KMS-11 (cell line): ENCODE results near the gene OR8B3.

ENCODE experiments used
- H2AFZ ChIP-seq: fragments of 200-600 bp; sonication (generic); 2 replicates; pipeline ENCODE4 v1.6.1; 2016; ENCODE audit warnings: antibody characterized with exemption, mixed run types, low read depth
- H3K27ac ChIP-seq: fragments of 200-600 bp; sonication (generic); 2 replicates; pipeline ENCODE4 v1.6.1; 2016; ENCODE audit warnings: mild to moderate bottlenecking, mixed run types
- H3K27me3 ChIP-seq: fragments of 200-600 bp; sonication (generic); 2 replicates; pipeline ENCODE4 v1.6.1; 2017; ENCODE audit warnings: mild to moderate bottlenecking, low read depth, mixed run types, moderate library complexity; ENCODE audit not compliant: insufficient read depth
- H3K36me3 ChIP-seq: fragments of 200-600 bp; sonication (generic); 2 replicates; pipeline ENCODE4 v1.6.1; 2017; ENCODE audit warnings: mild to moderate bottlenecking, mixed run types; ENCODE audit not compliant: insufficient read depth
- H3K4me1 ChIP-seq: fragments of 200-600 bp; sonication (generic); 2 replicates; pipeline ENCODE4 v1.6.1; 2016; ENCODE audit warnings: mild to moderate bottlenecking, low read depth, mixed run types; ENCODE audit not compliant: poor library complexity, severe bottlenecking
- H3K4me2 ChIP-seq: fragments of 200-600 bp; sonication (generic); 2 replicates; pipeline ENCODE4 v1.7.0; 2016; ENCODE audit warnings: mild to moderate bottlenecking, mixed run types
- H3K4me3 ChIP-seq: fragments of 200-600 bp; sonication (generic); IDR thresholded peaks from 2 replicates; pipeline ENCODE4 v1.6.1; 2017; ENCODE audit warnings: low read depth, low read length, mixed read lengths; ENCODE audit not compliant: insufficient read depth
- H3K79me2 ChIP-seq: fragments of 200-600 bp; sonication (generic); 2 replicates; pipeline ENCODE4 v1.6.1; 2016; ENCODE audit warnings: low read depth, mixed run types; ENCODE audit not compliant: insufficient read depth
- H3K9ac ChIP-seq: fragments of 200-600 bp; sonication (generic); 2 replicates; pipeline ENCODE4 v1.6.1; 2016; ENCODE audit warnings: mild to moderate bottlenecking, mixed run types
- H4K20me1 ChIP-seq: fragments of 200-600 bp; sonication (generic); 2 replicates; pipeline ENCODE4 v1.6.1; 2016; ENCODE audit warnings: mild to moderate bottlenecking, mixed run types; ENCODE audit not compliant: insufficient read depth
- TF ChIP-seq, protein P1 (sequence below): fragments of 200-600 bp; sonication (generic); conservative IDR thresholded peaks from 2 replicates; pipeline ENCODE4 v1.6.1; 2017; ENCODE audit warnings: low read depth, mild to moderate bottlenecking, antibody characterized with exemption, low read length, moderate library complexity, mixed read lengths

The OR8B3 gene, protein sequence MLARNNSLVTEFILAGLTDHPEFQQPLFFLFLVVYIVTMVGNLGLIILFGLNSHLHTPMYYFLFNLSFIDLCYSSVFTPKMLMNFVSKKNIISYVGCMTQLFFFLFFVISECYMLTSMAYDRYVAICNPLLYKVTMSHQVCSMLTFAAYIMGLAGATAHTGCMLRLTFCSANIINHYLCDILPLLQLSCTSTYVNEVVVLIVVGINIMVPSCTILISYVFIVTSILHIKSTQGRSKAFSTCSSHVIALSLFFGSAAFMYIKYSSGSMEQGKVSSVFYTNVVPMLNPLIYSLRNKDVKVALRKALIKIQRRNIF

DNA sequence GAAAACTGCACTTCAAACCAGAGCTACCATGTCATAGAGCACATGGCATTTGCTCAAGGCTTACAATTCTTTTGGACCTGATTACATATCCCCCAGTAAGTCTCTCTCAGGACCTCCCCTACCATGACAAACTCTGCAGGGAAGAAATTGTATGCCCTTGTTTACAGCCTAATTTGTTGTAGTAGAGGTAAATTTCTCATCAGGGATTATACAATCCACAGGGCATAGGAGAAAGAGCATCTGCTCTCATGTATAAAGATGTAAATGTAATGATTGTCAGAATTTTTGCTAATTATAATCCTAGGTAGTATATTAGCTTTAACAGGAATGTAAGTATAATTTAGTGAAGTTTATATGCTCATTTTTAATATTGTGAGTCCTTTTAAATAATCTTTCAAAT, at the start of gene OR8B3:
Gene OR8B3 (minus strand): TSS at position 101 of the 400 bp plus-strand sequence. CDS start 1,673 bp downstream, outside the sequence.
- H3K36me3 ChIP-seq = no peaks in the 10 kb centered on the region
- TF ChIP-seq, protein P1, sequence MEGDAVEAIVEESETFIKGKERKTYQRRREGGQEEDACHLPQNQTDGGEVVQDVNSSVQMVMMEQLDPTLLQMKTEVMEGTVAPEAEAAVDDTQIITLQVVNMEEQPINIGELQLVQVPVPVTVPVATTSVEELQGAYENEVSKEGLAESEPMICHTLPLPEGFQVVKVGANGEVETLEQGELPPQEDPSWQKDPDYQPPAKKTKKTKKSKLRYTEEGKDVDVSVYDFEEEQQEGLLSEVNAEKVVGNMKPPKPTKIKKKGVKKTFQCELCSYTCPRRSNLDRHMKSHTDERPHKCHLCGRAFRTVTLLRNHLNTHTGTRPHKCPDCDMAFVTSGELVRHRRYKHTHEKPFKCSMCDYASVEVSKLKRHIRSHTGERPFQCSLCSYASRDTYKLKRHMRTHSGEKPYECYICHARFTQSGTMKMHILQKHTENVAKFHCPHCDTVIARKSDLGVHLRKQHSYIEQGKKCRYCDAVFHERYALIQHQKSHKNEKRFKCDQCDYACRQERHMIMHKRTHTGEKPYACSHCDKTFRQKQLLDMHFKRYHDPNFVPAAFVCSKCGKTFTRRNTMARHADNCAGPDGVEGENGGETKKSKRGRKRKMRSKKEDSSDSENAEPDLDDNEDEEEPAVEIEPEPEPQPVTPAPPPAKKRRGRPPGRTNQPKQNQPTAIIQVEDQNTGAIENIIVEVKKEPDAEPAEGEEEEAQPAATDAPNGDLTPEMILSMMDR = no peak
- H2AFZ ChIP-seq = no peak within 1 kb of the TSS
- no peaks in the 10 kb centered on the region for H3K4me1 ChIP-seq
- no peaks in the 10 kb centered on the region for H4K20me1 ChIP-seq
- H3K4me2 ChIP-seq = no peak within 1 kb of the TSS
- H3K9ac ChIP-seq = no peak within 1 kb of the TSS
- no peaks in the 10 kb centered on the region for H3K79me2 ChIP-seq
- no peak within 1 kb of the TSS for H3K4me3 ChIP-seq
- no peak within 1 kb of the TSS for H3K27ac ChIP-seq
- no peaks in the 10 kb centered on the region for H3K27me3 ChIP-seq

DNA sequence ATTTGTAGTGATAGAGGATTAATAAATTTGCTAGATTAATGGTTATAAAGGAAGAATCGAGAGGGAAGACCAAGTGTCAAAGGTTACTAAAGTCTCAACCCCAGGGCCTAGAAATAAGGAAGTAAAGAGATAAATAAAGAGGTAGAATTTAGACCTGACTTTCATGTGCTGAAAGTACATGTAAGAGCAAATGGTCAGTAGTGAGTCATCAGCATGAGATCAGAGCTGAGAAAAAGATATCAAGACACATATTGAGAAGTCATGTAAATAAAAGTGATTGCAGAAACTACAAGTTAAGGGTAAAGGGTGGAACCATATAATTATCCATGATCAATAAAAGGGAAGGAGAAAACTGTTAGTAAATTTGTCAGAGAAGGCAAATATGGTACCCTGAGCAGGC, 48.1 kb upstream of the OR8B3 start:
- H3K79me2 ChIP-seq = no peaks in the 10 kb centered on the region
- TF ChIP-seq, protein P1 = no peak
- no peaks in the 10 kb centered on the region for H4K20me1 ChIP-seq
- H3K27me3 ChIP-seq = no peaks in the 10 kb centered on the region
- no peak overlapping the region for H3K4me3 ChIP-seq
- H3K27ac ChIP-seq = no peak overlapping the region
- H3K4me2 ChIP-seq = no peak overlapping the region
- H3K4me1 ChIP-seq = no peaks in the 10 kb centered on the region
- H2AFZ ChIP-seq = no peak overlapping the region
- no peak overlapping the region for H3K9ac ChIP-seq
- no peaks in the 10 kb centered on the region for H3K36me3 ChIP-seq

DNA sequence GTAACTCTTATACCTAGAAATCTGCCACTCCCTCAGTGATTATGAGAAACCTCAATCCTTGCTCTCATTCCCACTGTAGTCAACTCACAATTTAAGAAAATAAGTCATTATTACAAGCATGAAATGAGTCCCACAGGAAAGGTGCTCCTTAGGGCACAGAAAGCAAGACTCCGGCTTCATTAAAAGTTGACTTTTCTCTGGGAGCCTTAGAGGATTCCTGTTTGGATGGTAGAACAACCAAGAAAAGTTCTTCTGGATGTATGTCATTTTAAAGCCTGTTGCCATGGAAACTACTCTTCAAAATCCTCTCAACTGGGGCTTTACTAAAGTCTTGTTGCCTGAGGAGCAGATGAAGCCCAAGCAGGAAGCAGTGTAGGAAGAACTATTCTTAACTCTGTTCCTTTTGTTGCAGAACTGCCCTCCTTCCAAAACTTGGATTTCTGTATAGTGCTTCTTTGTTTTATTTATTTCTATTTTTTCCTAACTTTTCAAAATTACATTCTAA, 46.9 kb upstream of the OR8B3 start, which contains the start of gene OR8B8:
Gene OR8B8 (minus strand): TSS at position 51 of the 505 bp plus-strand sequence. CDS start 4,611 bp downstream, outside the sequence.
- no peak within 1 kb of the TSS for H2AFZ ChIP-seq

DNA sequence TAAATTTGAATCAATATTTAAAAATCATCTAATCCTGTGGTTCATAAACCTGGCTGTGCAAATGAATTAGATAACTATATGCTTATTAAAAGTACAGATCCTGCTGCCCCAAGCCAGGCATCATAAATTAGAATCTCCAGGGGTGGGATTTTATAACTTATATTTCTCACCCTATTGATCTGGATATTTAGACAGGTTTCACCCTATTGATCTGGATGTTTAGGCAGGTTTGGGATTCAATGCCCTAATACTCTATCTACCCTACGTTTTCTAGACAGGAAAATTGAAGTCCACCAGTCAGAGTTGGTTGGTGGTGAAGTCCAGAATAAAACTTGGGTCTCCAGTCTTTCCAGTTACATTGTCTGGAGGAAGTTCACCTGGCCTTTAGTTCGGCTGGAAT, 44.0 kb upstream of the OR8B3 start:
- Histone ChIP-seq H3K27me3 (no peaks in the 10 kb centered on the region), H3K4me3 (no peak overlapping the region), H3K4me1 (no peaks in the 10 kb centered on the region), H3K27ac (no peak overlapping the region), H3K36me3 (no peaks in the 10 kb centered on the region), H3K9ac (no peak overlapping the region), H3K4me2 (no peak overlapping the region), H3K79me2 (no peaks in the 10 kb centered on the region), H4K20me1 (no peaks in the 10 kb centered on the region), H2AFZ (no peak overlapping the region)
- TF ChIP-seq, protein P1 = no peak

More for the DNA sequence above, 46.9 kb upstream of the OR8B3 start, which contains the start of gene OR8B8:
- Histone ChIP-seq H3K9ac (no peak within 1 kb of the TSS), H3K36me3 (no peaks in the 10 kb centered on the region), H3K4me3 (no peak within 1 kb of the TSS), H3K27me3 (no peaks in the 10 kb centered on the region), H3K27ac (no peak within 1 kb of the TSS), H3K4me1 (no peaks in the 10 kb centered on the region), H3K4me2 (no peak within 1 kb of the TSS), H4K20me1 (no peaks in the 10 kb centered on the region), H3K79me2 (no peaks in the 10 kb centered on the region)
- TF ChIP-seq, protein P1 = no peak
